PC-9 (cell line): Measurements from ENCODE around the gene PKNOX2. TPM values are rescaled to one million over a fixed set of nuclear protein-coding genes. Genes with fewer than 3 reads are reported as not detected.

ENCODE experiments used
- BruUV-seq: library from RNA; stranded (reverse); fragments of 400-500 nt; replicated peaks from 2 replicates; lab custom pipeline; 2021; lab: Mats Ljungman, UMichigan
- CTCF ChIA-PET: fragments of 300-600 bp; sonication (Branson Sonifier 250); formaldehyde crosslinking; loops from one replicate; lab custom pipeline; 2022; ENCODE audit warnings: antibody characterized with exemption; lab: Charles Lee
- POLR2A ChIA-PET: fragments of 300-600 bp; sonication (Branson Sonifier 250); formaldehyde crosslinking; loops from one replicate; lab custom pipeline; 2022; ENCODE audit warnings: antibody characterized with exemption; ENCODE audit not compliant: unreplicated experiment; lab: Charles Lee
- DNase-seq, 2 experiments: peaks; one replicate each; pipeline versions ENCODE4 v3.0.0 to v3.0.0-alpha.2; 2015 to 2022; ENCODE audit warnings: mixed read lengths in 1 of 2
- H2AFZ ChIP-seq: fragments of 200-600 bp; sonication (generic); 2 replicates; pipeline ENCODE4 v1.8.1; 2017; ENCODE audit warnings: antibody characterized with exemption
- H3F3A ChIP-seq: fragments of 200-600 bp; sonication (generic); 2 replicates; pipeline ENCODE4 v1.8.1; 2017; ENCODE audit warnings: antibody characterized with exemption, mild to moderate bottlenecking, low read depth; ENCODE audit not compliant: insufficient read depth
- H3K27ac ChIP-seq: fragments of 200-600 bp; sonication (generic); 2 replicates; pipeline ENCODE4 v1.6.1; 2016; ENCODE audit warnings: mixed run types
- H3K27me3 ChIP-seq: fragments of 200-600 bp; sonication (generic); 2 replicates; pipeline ENCODE4 v1.6.1; 2016; ENCODE audit warnings: low read depth, mixed run types; ENCODE audit not compliant: insufficient read depth
- H3K36me3 ChIP-seq: fragments of 200-600 bp; sonication (generic); 2 replicates; pipeline ENCODE4 v1.6.1; 2016; ENCODE audit warnings: low read depth, mixed run types
- H3K4me1 ChIP-seq: fragments of 200-600 bp; sonication (generic); replicated peaks from 2 replicates; pipeline ENCODE4 v1.6.1; 2016; ENCODE audit warnings: mixed run types; ENCODE audit not compliant: insufficient read depth
- H3K4me2 ChIP-seq: fragments of 200-600 bp; sonication (generic); 2 replicates; pipeline ENCODE4 v1.6.1; 2017; ENCODE audit warnings: mixed run types
- H3K4me3 ChIP-seq: fragments of 200-600 bp; sonication (generic); 2 replicates; pipeline ENCODE4 v1.6.1; 2016; ENCODE audit warnings: mixed run types
- H3K79me2 ChIP-seq: fragments of 200-600 bp; sonication (generic); 2 replicates; pipeline ENCODE4 v1.6.1; 2017; ENCODE audit warnings: low read depth, mixed run types
- H3K9me2 ChIP-seq: fragments of 200-600 bp; sonication (generic); 2 replicates; pipeline ENCODE4 v1.8.1; 2017; ENCODE audit warnings: mild to moderate bottlenecking; ENCODE audit not compliant: insufficient read depth
- H3K9me3 ChIP-seq: fragments of 200-600 bp; sonication (generic); 2 replicates; pipeline ENCODE4 v1.8.1; 2016; ENCODE audit warnings: low read depth; ENCODE audit not compliant: insufficient read depth
- H4K20me1 ChIP-seq: fragments of 200-600 bp; sonication (generic); 2 replicates; pipeline ENCODE4 v1.8.1; 2017; ENCODE audit not compliant: insufficient read depth
- EZH2 ChIP-seq: fragments of 200-600 bp; sonication (generic); IDR thresholded peaks from 2 replicates; pipeline ENCODE4 v1.8.0; 2017; ENCODE audit warnings: antibody characterized with exemption, low read depth
- intact Hi-C: fragments of 100-400 bp; cut with micrococcal nuclease; formaldehyde crosslinking; loops from one replicate; pipeline ENCODE4 v1.10.0; 2022; ENCODE audit not compliant: unreplicated experiment
- total RNA-seq: library from RNA; stranded (reverse); gene quantifications from 2 replicates; pipeline ENCODE4 v1.2.3, GENCODE V29; 2021
- TF ChIP-seq, protein P1 (sequence below): fragments of 200-600 bp; sonication (generic); conservative IDR thresholded peaks from 2 replicates; pipeline ENCODE4 v1.6.1; 2017; ENCODE audit warnings: mixed run types, antibody characterized with exemption, mild to moderate bottlenecking, moderate library complexity

PKNOX2 gene
- total RNA-seq, 1 experiment from 2014 or later, result not detected

DNA sequence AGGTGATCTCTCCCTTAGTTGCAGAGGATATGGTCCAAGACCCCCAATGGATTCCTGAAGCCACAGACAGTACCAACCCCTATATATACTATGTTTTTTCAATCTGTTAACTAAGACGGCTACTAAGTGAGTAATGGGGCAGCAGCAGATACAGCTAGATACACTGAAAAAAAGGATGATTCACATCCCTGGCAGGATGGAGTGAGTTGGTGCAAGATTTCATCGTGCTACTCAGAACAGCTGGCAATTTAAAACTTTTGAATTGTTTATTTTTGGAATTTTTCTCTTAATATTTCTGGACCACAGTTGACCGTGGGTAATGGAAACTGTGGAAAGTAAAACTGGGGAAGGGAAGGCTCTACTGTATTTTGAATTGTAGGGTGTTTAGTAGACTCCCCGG, 36.1 kb upstream of the PKNOX2 start:
- no peak overlapping the region for H3K4me2 ChIP-seq
- H3F3A ChIP-seq, result peaks cover 2% of the 10 kb centered on the region; the same call in 1 of the 2 replicates
- no peaks in the 10 kb centered on the region for H3K79me2 ChIP-seq
- H4K20me1 ChIP-seq, result no peaks in the 10 kb centered on the region
- no peak overlapping the region for H3K4me3 ChIP-seq
- peaks cover 9% of the 10 kb centered on the region for H3K4me1 ChIP-seq
- ChIA-PET POLR2A (no interaction called here), CTCF (no interaction called here)
- BruUV-seq, result no TSS peak
- no peak for DNase-seq
- intact Hi-C loops, result no loop called here
- no peaks in the 10 kb centered on the region for H3K9me3 ChIP-seq
- H3K27me3 ChIP-seq, result no peaks in the 10 kb centered on the region
- no peak overlapping the region for H3K27ac ChIP-seq
- TF ChIP-seq, protein P1, sequence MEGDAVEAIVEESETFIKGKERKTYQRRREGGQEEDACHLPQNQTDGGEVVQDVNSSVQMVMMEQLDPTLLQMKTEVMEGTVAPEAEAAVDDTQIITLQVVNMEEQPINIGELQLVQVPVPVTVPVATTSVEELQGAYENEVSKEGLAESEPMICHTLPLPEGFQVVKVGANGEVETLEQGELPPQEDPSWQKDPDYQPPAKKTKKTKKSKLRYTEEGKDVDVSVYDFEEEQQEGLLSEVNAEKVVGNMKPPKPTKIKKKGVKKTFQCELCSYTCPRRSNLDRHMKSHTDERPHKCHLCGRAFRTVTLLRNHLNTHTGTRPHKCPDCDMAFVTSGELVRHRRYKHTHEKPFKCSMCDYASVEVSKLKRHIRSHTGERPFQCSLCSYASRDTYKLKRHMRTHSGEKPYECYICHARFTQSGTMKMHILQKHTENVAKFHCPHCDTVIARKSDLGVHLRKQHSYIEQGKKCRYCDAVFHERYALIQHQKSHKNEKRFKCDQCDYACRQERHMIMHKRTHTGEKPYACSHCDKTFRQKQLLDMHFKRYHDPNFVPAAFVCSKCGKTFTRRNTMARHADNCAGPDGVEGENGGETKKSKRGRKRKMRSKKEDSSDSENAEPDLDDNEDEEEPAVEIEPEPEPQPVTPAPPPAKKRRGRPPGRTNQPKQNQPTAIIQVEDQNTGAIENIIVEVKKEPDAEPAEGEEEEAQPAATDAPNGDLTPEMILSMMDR, result no peak
- no peak for TF ChIP-seq EZH2
- no peak overlapping the region for H2AFZ ChIP-seq
- no peaks in the 10 kb centered on the region for H3K36me3 ChIP-seq
- H3K9me2 ChIP-seq, result no peaks in the 10 kb centered on the region

DNA sequence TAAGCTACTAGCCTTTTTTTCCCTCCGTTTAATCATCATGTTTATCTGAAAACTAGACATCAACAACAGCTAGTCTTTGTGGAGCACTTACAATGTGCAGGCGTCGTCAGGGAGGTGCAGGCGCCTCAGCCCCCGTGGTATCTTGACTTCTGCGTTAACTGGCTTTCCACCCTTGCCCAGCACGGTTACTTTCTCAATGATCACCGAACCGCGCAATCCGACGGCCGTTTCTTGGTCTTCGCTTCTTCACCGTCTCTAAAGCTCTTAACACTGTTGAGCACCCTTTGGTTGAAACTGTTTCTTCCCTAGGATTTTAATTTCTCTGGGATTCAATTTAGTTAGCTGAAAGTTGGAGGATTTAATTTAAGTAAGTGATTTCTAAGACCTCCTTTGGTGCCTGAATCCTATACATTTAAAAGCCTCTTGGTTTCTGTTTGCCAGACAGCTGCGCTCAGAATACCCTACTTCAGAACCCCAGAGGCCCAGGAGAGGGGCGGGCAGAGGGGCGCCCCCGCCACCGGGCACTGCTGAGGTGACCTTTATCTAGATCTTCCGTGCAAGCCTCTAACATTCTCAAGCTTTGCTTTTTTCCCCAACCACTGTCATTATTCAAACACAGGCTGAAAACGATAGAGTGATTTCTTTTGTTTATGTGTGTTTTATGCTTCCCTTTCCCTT, 35.1 kb upstream of the PKNOX2 start:
- no peak overlapping the region for H3K4me2 ChIP-seq
- no peak overlapping the region for H3K4me3 ChIP-seq
- H3K79me2 ChIP-seq, result no peaks in the 10 kb centered on the region
- no peak overlapping the region for H2AFZ ChIP-seq
- TF ChIP-seq, protein P1, result no peak
- no peak for TF ChIP-seq EZH2
- H3K9me3 ChIP-seq, result no peaks in the 10 kb centered on the region
- no peak for DNase-seq
- no peaks in the 10 kb centered on the region for H3K36me3 ChIP-seq
- no peaks in the 10 kb centered on the region for H4K20me1 ChIP-seq
- intact Hi-C loops, result no loop called here
- H3K9me2 ChIP-seq, result no peaks in the 10 kb centered on the region
- H3F3A ChIP-seq, result no peaks in the 10 kb centered on the region
- BruUV-seq, result no TSS peak
- POLR2A ChIA-PET, result no interaction called here
- H3K27ac ChIP-seq, result no peak overlapping the region
- H3K4me1 ChIP-seq, result 0 out of 2 replicates have a peak, but pooled peaks cover 1% of the 10 kb centered on the region
- CTCF ChIA-PET, result no interaction called here
- H3K27me3 ChIP-seq, result no peaks in the 10 kb centered on the region

DNA sequence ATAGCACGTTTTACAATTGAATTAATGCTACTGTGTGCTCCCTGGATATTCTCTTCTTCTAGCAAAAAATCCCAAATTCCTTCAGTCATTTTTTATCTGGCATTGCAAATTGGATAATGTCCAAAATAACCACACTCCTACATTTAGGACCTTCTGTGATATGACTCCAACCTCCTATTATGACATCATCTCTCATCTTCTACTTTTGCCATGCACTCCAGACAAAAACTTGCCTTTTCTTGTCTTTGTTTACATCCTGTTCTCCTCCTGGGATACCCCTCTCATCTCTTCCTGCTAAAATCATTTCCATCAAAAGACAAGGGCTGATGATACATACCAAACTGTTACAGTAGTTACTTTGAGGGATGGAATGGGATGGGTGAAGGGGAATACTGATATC, 32.5 kb upstream of the PKNOX2 start:
- no peaks in the 10 kb centered on the region for H3K79me2 ChIP-seq
- H3K4me1 ChIP-seq, result no peaks in the 10 kb centered on the region
- H3K9me3 ChIP-seq, result no peaks in the 10 kb centered on the region
- no peak overlapping the region for H3K4me2 ChIP-seq
- no peak overlapping the region for H3K4me3 ChIP-seq
- H3K27me3 ChIP-seq, result no peaks in the 10 kb centered on the region
- no peaks in the 10 kb centered on the region for H3F3A ChIP-seq
- intact Hi-C loops, result no loop called here
- no TSS peak for BruUV-seq
- no peaks in the 10 kb centered on the region for H3K36me3 ChIP-seq
- no peak overlapping the region for H2AFZ ChIP-seq
- CTCF ChIA-PET, result no interaction called here
- no peak overlapping the region for H3K27ac ChIP-seq
- POLR2A ChIA-PET, result no interaction called here
- no peak for TF ChIP-seq EZH2
- TF ChIP-seq, protein P1, result no peak
- H4K20me1 ChIP-seq, result no peaks in the 10 kb centered on the region
- no peaks in the 10 kb centered on the region for H3K9me2 ChIP-seq
- no peak for DNase-seq
